Femur (tissue), 1 donor: ENCODE results near the gene C11orf97.
"Not testable (repeated sequence)": the region's sequence is repeated elsewhere in the genome, so short reads cannot be mapped to it uniquely, and the experiment has no call there.

Source experiments
- DNase-seq: peaks from one replicate; pipeline ENCODE4 v3.0.0-alpha.2; 2017

The C11orf97 gene

DNA sequence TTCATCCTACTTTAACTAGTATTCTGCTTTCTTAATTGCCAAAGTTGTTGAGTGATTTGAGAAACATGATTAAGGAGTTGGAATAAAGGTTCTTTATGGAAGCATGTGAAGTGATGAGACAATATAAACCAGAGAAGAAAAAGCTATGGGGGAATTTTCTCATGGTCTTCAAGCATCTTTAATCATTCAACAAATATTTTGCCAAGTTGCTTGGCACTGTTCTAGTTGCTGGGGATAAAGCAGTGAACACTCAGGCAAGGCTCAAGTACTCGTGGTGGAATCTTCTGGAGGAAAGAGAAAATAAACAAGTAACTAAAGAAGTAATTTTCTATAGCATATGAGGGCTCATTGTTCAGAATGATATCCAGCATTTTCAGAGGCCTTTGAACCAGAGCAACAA, 45.7 kb downstream of the C11orf97 start:
- no peak for DNase-seq

DNA sequence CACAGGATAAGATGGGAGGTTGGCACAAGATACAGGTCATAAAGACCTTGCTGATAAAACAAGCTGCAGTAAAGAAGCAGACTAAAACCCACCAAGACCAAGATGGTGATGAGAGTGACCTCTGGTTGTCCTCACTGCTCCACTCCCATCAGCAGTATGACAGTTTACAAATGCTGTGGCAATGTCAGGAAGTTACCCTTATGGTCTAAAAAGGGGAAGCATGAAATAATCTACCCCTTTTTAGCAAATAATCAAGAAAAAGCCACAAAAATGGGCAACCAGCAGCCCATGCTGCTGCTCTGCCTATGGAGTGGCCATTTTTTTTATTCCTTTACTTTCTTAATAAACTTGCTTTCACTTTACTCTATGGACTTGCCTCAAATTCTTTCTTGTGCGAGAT, 46.2 kb downstream of the C11orf97 start:
- no peak for DNase-seq

DNA sequence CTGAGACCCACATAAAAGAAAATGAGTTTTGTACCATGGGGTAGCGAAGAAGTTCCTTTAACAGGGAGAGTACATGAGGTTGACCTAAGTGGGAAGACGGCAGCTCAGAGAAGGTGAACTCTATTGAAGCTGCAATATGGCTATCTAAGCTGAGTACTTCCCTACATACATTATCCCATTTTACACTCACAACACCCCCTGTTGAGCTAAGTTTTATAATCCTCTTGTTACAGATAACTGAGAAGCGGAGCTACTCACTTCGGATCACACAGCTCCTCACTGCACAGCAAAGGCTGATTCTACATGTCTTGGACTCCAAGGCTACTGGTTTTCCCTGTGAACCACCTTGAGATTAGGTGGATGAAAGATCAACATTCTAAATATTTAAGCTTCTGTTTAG, 46.7 kb downstream of the C11orf97 start:
- DNase-seq: no peak

DNA sequence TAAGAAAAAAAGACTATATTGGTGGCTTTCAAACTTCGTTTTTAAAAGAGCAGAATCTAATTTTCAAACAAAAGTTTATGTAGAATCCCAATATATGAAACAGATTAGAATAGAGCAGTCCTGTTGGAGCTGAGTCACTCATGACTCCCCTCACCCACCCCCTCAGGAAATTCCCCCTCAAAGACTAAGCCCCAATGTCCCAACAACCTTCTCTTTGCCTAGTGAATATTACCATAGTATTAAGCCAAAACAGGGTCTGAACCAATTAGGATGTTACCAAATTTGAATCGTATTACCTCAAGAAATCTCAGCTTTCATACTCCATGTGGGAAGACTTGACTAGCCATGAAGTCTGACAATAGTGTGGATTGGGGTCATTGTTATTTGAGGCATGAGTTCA, 47.1 kb downstream of the C11orf97 start:
- no peak for DNase-seq

DNA sequence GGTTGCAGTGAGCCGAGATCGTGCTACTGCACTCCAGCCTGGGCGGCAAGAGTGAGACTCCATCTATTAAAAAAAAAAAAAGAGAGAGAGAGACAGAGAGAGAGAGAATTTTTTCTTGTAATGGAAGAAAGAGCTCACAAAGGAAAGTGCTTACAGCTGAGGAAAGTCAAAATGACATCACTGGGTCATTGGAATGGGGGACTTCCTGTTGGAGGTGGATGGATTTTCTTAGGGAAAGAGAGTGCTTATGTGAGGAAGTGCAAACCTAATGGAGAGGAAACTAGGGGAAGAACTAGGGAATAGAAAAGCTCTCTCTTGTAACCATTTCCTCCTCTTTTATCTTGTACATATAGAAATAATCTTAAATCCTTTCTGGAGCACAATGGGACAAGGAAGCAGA, 48.6 kb downstream of the C11orf97 start:
- no peak for DNase-seq

DNA sequence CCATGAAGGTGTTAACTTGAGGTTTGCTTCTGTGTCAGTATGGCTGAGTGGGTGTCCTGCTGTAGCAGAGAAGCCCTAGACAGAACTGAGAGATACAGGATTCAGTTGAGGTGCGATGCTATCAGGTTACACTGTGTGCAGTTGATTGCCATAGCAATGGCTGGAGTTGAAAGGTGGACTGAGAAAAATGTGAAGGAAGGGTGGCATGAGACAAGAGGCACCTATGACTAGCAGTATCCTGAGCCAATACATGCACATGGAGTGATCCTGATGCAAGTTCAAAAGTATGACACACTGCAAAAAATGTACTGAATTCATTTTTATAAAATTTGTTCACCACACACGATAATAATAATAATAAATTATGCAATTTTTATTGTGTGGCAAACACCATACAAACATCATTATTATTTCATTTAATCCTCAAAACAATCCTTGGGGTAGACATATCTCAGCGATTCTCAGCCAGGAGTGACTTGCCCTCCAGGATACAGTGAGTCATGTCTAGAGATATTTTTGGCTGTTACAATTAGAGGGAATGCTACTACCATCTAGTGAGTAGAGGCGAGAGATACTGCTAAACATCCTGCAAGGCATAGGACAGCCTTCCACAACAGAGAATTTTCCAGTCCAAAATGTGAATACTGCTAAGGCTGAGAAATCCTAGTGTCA, 51.1 kb downstream of the C11orf97 start:
- no peak for DNase-seq

DNA sequence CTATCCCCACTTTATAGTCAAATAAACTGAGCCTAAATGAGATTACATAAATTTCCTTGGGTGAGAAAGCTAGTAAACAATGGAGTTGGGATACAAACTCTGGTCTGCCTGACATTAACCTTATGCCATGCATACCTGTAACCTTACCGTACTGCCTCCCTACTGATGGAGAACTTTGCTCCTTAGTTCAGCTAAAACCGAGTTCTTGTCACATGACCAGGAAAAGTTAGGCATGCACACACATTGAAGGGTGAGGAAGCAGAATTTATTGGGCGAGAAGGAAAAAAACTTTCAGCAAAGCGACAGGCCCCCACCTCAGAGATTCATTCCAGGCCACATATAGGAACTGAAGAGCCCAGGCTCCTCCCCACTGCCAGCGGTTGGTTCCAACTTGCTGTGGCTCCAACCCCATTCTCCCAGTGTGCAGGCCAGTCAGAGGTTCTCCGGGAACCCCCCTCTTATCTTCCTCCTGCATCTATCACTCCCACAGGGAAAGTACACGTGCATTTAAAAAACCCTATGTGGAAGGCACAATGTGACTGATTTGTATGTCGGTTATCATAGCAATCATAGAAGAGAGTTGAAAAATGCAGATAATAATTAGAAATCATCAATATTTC, 51.7 kb downstream of the C11orf97 start:
- DNase-seq: no peak

DNA sequence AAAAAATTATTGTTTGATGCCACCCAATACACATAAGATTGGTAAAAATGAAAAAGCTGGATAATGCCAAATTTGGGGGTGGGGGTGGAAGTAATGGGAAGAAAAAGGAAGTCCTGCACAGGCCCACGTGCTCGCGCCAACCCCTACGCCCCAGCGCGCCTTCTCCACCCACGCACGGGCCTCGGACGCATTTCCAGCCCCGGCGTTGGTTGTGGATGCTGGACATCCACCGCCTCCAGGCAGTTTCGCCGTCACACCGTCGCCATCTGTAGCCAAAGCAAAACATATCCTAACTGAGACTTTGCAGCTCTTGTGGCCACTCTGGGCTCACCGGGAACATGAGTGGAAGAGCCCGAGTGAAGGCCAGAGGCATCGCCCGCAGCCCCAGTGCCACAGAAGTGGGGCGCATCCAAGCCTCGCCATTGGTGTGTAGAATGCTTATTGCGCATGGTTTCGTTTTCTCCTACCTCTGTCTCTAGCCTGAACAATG, 55.0 kb downstream of the C11orf97 start, which contains the start of gene PIWIL4:
Gene PIWIL4 (plus strand): TSS at position 188 of the 490 bp plus-strand sequence. CDS start 151 bp downstream, at position 339.
- DNase-seq: no peak

DNA sequence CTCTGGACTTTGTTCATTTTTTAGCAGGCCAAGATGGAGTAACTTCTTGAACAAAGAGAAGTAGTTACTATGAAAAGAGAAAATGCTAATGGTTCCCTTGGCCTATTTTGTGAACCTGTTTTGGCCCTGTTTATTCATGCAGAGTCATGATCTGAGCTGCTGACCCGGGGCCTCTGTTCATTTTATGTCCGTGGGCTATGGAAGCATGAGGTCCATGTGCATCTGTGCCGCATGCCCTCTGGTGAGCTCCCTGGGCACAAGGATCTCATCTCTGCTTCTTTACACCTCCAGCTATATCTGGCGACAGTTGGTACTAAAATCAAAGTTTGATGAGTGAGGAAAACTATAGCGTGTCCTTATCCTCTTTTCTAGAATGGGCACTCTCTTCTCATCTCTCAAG, 55.9 kb downstream of the C11orf97 start:
- no peak for DNase-seq

DNA sequence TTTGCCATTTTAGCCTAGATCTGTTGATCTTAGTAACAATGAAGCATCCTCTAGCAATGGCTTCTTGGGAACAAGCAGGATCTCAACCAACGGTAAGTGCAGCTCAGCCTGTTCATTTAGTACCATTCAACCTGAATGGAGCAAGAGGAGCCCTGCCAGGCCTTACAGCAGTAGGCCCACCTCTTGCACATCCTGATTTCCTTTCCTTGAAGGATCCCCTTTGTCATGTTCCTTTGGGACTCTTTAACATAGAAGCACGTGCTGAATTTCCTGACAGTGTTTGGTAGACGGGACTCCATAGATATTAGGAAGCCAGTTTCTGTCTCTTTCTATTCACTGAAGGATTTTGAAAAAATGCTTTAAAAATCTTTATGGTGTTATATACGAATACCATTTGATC, 56.5 kb downstream of the C11orf97 start:
- no peak for DNase-seq

DNA sequence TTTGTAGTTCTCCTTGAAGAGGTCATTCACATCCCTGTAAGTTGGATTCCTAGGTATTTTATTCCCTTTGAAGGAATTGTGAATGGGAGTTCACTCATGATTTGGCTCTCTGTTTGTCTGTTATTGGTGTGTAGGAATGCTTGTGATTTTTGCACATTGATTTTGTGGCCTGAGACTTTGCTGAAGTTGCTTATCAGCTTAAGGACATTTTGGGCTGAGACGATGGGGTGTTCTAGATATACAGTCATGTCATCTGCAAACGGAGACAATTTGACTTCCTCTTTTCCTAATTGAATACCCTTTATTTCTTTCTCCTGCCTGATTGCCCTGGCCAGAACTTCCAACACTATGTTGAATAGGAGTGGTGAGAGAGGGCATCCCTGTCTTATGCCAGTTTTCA, 60.7 kb downstream of the C11orf97 start:
- DNase-seq: not testable (repeated sequence)

DNA sequence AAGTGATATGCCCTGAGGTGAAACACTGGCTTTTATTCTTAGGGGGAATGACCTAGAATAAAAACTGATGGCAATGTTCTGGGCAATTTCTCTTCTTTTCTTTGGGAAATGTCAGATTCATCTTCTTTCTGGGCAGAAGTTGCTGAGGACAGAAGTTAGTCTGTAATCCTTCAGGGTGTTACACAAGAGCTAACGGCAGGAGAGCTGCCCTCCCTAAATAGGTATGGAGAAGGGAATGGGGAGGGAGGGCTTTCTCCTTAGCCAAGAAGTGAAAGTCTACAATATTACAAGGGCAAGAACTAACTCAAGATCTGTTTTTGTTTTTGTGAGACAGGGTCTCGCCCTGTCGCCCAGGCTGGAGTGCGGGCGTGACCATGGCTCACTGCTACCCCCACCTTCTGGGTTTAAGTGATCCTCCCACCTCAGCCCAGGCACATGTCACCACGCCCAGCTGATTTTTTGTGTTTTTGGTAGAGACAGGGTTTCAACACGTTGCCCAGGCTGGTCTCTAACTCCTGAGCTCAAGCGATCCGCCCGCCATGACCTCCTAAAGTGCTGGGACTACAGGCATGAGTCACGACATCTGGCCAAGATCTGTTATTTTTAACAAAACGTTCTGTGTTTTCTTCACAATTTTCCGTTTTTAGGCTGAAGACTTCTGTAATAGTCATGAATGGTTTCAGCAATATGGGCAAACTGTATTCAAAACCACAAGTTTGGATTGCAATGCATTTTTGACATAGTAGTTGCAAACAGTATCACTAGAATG, 62.1 kb downstream of the C11orf97 start:
- no peak for DNase-seq

DNA sequence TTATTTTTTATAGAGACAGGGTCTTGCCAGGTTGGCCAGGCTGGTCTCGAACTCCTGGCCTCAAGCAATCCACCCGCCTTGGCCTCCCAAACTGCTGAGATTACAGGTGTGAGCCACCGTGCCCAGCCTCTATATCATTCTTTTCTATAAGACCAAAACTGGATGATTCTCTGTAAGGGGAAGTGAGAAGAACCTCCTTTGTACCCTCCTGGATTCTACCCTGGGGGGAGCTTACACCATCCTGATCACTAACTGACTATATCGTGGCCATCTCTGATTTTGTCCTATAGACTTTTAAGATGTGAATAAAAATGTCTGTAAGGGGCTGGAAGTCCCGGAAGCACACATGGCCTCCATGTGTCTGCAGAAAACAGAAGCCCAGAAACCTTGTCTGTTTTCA, 64.0 kb downstream of the C11orf97 start:
- DNase-seq: no peak

DNA sequence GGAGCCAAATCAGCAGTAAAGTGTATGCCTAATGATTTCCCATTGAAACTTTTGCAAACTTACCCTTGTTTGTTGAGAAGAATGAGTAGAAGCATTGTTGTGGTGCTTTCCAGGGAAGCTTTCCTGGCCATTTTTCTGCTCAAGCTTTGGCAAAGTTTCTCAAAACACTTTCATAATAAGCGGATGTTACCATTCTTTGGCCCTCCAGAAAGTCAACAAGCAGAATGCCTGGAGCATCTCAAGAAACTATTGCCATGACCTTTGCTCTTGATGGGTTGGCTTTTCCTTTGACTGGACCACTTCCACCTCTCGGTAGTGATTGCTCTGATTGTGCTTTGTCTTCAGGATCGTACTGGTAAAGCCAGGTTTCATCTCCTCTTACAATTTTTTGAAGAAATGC, 65.6 kb downstream of the C11orf97 start:
- no peak for DNase-seq
